GM12801 (cell line): ENCODE results near the gene ZNF45.

Experiments
- CTCF ChIP-seq: IDR thresholded peaks from one replicate; pipeline ENCODE4 v1.5.1; 2011; ENCODE audit warnings: control low read depth; ENCODE audit not compliant: insufficient read length; ENCODE audit errors: extremely low read depth

Gene ZNF45

DNA sequence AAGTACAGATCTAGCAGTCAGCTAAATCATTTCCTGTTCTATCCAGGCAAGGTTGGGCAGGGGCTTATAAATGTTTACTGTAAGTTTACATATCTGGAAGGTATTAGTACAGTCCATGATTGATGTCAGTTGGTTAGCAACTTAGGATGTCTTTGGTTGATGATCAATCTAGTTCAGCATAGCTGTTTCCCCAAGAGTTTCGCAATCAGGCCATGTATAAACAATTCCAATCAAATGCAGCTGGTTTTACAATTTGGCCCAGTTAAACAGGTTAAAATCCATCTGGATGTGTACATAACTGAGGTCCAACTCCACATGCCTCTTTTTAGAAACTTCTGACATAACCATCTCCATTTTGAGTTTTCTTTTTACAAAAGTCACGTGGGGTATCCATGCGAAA, 22.8 kb upstream of the ZNF45 start:
- TF ChIP-seq CTCF, result no peak

GRCh38 chr19:43956827-43957226, 21.7 kb upstream of the ZNF45 start:
- TF ChIP-seq CTCF, result no peak

DNA sequence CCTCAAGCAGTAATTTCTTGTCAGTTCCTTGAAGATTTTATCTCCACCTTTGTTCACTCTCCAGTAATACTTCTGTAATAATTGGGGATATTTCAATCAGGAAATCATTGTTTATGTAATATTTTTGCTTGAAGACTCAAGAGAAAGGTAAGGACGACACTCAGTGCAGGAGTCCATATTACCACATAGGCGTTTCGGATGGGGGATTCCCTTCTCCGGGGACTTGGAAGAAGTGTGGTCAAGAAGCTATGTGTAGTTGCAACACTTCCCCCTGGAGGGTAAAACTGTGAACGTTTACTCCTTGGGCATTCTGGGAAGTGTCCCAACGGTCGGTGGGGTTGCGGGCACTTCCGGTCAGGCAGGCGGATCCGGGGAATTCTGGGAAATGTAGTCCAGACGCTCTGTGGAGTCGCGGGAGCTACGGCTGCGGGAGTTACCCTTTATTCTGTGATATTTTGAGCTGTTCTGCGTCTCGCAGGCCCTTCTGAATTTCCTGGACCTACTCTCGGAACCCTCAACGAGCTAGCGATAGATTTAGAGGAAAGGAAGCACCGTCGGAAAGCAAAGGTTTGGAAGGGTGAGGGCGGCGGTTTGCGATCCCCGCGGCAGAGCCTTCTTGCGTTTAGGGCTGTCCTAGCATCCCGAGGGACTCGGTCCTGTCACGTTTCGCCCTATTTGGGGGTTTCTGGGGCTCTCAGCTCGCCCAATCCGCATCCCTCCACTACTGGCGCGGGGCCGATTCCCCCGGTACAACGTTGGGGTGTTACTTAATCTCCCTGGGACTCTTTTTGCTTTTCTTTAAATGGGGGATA, 16.0 kb upstream of the ZNF45 start, which contains the start of gene ZNF221:
Gene ZNF221 (plus strand): TSS at position 395 of the 812 bp plus-strand sequence. CDS start 11,499 bp downstream, outside the sequence.
- no peak for TF ChIP-seq CTCF

DNA sequence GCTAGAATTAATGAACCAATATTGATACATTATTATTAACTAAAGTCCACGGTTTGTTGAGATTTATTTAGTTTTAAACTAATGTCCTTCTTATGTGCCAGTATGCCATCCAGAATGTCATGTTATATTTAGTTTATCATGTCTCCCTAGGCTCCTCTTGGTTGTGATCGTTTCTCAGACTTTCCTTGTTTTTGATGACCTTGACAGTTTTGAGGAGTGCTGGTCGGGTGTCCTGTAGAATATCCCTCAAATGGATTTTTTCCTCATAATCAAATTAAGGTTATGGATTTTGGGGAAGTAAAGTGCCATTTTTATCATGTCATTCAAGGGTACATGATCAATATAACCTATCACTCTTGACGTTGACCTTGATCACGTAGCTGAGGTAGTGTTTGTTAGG, 6.1 kb upstream of the ZNF45 start:
- no peak for TF ChIP-seq CTCF

DNA sequence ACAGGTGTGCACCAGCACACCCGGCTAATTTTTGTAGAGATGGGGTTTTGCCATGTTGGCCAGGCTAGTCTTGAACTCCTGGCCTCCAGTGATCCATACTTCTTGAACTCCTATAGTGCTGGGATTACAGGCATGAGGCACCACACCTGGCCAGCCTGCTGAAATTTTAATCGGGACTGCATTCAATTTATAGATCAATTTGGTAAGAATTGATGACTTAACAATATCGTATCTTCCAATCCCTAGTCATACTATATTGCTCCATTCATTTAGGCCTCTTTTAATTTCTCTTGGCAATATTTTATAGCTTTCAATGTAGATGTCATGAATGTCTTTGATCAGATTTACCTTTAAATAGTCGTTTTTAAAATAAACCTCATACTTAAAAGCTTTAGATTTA, 5.6 kb upstream of the ZNF45 start:
- TF ChIP-seq CTCF, result no peak

- TF ChIP-seq CTCF, result no peak
Observed at GRCh38 chr19:43939557-43940260, 4.6 kb upstream of the ZNF45 start.

- TF ChIP-seq CTCF, result no peak
Observed at GRCh38 chr19:43936188-43936587, 1.1 kb upstream of the ZNF45 start.
